ENCODE measurements around the gene PDZD8.

DNA sequence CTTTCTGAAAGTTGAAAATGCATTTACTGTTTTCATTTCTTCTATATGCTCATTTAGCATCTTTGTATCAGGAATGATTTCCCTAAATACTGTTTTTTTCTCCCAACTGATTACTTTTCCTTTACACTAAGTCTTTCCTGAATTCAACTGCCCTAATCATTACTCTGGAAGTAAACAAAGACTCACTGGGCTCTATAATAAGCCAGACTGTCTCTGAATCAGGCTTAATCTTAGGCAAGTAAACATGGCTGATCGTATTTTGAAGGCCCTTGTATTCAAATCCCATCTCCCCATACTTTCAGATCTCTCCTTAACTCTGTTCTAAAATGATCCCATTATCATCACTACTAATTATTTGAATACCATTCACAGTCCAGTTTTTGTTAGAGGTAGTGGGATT is 61.6 kb downstream of the PDZD8 start:
- no peak for TF ChIP-seq POLR2A (IDR thresholded peaks at IDR 0.05)
- TF ChIP-seq CTCF (IDR thresholded peaks at IDR 0.05), result no peak

All from right lobe of liver (tissue), 4 donors.